8988T (cell line): ENCODE data around the gene ANK3.

Source experiments
- DNase-seq: peaks from one replicate; pipeline ENCODE4 v3.0.0; 2011

The ANK3 gene

GRCh38 chr10:60376221-60377041 lies 13.2 kb downstream of the ANK3 start:
- DNase-seq = no peak

- DNase-seq = no peak
These were observed 14.2 kb downstream of the ANK3 start for GRCh38 chr10:60375293-60376004.

GRCh38 chr10:60374836-60375235 lies 14.8 kb downstream of the ANK3 start:
- no peak for DNase-seq

GRCh38 chr10:60372436-60372835 lies 17.2 kb downstream of the ANK3 start:
- no peak for DNase-seq

GRCh38 chr10:60369547-60369930 lies 20.1 kb downstream of the ANK3 start:
- no peak for DNase-seq

GRCh38 chr10:60368875-60369546 lies 20.7 kb downstream of the ANK3 start:
- no peak for DNase-seq

GRCh38 chr10:60367901-60368300 lies 21.8 kb downstream of the ANK3 start:
- no peak for DNase-seq

- no peak for DNase-seq
These were observed 22.2 kb downstream of the ANK3 start for GRCh38 chr10:60367431-60367830.

GRCh38 chr10:60367024-60367423 lies 22.7 kb downstream of the ANK3 start:
- no peak for DNase-seq

- no peak for DNase-seq
These were observed 26.5 kb downstream of the ANK3 start for GRCh38 chr10:60363187-60363586.

GRCh38 chr10:60362461-60362860 lies 27.2 kb downstream of the ANK3 start:
- DNase-seq = no peak

GRCh38 chr10:60359066-60359465 lies 30.6 kb downstream of the ANK3 start:
- DNase-seq = no peak

- DNase-seq = no peak
These were observed 31.4 kb downstream of the ANK3 start for GRCh38 chr10:60358282-60358681.

GRCh38 chr10:60353519-60354258 lies 36.0 kb downstream of the ANK3 start:
- DNase-seq = no peak

- DNase-seq = no peak
These were observed 37.6 kb downstream of the ANK3 start for GRCh38 chr10:60352105-60352504.

GRCh38 chr10:60351191-60351853 lies 38.4 kb downstream of the ANK3 start:
- no peak for DNase-seq

GRCh38 chr10:60350400-60350799 lies 39.3 kb downstream of the ANK3 start:
- no peak for DNase-seq

GRCh38 chr10:60349426-60349825 lies 40.2 kb downstream of the ANK3 start:
- DNase-seq = no peak

GRCh38 chr10:60348982-60349381 lies 40.7 kb downstream of the ANK3 start:
- no peak for DNase-seq

GRCh38 chr10:60347270-60347669 lies 42.4 kb downstream of the ANK3 start:
- DNase-seq = no peak

- no peak for DNase-seq
These were observed 43.0 kb downstream of the ANK3 start for GRCh38 chr10:60346661-60347060.

- DNase-seq = no peak
These were observed 46.4 kb downstream of the ANK3 start for GRCh38 chr10:60343254-60343653.

GRCh38 chr10:60341969-60342368 lies 47.7 kb downstream of the ANK3 start:
- no peak for DNase-seq
